Erythroblast (primary cell): ENCODE results near the gene XKR8.
A peak's percentile ranks its signal among the peaks of the same experiment; 100 is the strongest.

ENCODE experiments used
- DNase-seq, 2 experiments: peaks; one replicate each; lab custom pipeline; 2025; lab: John Stamatoyannopoulos, UW
- GATA1 ChIP-seq: IDR thresholded peaks from 2 replicates; pipeline ENCODE4 v1.6.1; 2011; ENCODE audit warnings: low read depth, mild to moderate bottlenecking, control low read depth, low read length, moderate library complexity
- POLR2A ChIP-seq: IDR thresholded peaks from 2 replicates; pipeline ENCODE4 v1.6.1; 2011; ENCODE audit warnings: mild to moderate bottlenecking, low read length

XKR8 gene

DNA sequence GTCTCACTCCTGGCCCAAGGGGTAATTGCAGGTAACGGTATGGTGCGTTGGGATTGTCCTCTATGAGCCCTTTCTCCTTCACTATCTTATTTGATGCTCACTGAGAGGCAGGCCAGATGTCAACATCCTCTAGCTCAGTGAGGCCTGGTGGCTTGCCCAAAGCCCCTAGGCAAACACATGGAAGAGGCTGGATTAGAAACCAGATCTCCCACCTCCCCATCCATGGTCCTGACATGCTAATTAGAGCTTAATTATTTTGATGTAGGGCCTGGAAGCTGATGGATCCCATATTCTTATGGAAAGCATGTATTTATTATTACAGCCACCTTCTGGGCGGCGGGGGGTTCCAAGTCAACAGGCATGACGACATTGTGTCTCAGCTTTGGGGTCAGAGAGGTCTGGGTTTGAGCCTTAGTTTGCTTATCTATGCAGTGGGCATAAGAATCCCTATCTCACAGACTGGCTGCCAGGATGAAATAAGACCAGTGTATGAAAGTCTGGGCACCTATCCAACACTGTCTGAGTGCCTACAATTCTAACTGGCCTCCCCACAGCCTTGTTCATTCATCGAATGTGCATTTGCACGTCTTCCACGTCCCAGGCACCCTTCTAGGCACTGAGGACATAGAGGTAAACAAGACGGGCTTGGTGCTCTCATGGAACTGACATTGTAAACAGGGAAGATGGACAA lies 18.8 kb upstream of the XKR8 start:
- TF ChIP-seq GATA1 (no peak), POLR2A (no peak)
- DNase-seq = peak in 1 of 2 experiments; percentile 13

DNA sequence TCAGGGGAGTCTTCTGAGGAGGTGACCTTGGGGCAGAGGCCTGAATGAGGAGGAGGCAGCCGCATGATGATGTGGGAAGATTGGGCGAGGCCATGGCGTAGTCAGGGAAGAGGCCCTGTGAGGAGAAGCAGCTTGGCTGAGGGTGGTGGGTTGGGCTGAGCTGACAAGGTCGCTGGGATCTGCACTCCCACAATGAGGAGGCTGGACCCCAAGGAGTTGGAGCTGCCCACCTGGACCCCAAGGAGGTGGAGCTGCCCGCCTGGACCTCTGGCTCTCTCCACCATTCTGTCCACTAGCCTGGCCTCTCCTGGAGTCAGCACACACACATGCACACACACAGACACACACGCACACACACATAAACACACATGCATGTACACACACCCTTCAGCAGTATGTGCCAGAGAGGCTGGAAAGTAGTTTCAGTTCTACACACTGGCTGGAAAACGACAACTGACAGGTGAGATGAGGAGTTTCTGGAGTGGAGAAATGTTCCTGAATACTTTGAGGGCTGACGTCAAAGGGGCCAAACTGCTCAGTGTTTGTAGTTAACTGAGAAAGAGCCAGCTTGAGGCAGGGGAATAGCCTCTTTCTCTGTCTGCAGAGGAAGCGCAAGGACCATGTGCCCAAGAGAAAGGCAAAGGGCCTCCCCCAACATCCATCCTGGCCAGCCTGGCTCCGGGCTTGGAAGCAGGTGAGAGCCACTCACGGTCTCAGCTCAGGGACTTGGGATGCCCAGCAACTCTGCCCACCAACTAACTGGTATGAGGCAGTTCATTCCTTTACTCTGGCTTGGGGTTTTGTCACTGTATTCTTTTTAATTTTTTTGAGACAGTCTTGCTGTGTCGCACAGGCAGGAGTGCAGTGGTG lies 17.9 kb upstream of the XKR8 start:
- TF ChIP-seq GATA1 (no peak), POLR2A (no peak)
- DNase-seq = no peak

DNA sequence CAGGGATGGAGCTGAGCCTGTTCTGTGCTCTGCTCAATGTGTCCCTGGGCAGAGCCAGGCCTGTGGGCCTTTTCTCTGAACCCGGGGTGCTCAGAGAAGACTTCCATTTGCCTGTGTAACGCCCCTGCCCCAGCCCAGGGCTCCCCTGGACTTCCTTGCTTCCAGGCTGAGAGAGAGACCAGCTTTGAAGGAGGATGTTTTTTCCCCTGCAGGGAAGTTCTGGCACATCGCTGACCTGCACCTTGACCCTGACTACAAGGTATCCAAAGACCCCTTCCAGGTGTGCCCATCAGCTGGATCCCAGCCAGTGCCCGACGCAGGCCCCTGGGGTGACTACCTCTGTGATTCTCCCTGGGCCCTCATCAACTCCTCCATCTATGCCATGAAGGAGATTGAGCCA lies 14.8 kb upstream of the XKR8 start:
- TF ChIP-seq POLR2A (no peak), GATA1 (no peak)
- DNase-seq = no peak

DNA sequence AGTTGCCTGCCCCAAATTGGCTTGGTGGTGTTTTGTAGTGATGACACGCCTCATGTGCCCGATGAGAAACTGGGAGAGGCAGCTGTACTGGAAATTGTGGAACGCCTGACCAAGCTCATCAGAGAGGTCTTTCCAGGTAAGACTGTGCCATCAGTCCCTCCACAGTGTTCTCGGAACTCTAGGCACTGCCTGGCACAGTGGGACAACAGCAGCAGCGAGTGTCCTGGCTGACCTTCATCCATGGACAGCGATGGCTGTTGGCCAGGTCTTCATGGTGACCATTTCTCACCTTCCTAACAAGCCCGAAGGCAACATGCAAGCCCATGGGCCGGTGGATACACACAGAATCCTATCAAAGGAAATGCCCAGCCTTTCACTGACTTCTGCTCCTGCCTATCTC lies 10.7 kb upstream of the XKR8 start:
- no peak for DNase-seq
- no peak for TF ChIP-seq GATA1
- TF ChIP-seq POLR2A = no peak

DNA sequence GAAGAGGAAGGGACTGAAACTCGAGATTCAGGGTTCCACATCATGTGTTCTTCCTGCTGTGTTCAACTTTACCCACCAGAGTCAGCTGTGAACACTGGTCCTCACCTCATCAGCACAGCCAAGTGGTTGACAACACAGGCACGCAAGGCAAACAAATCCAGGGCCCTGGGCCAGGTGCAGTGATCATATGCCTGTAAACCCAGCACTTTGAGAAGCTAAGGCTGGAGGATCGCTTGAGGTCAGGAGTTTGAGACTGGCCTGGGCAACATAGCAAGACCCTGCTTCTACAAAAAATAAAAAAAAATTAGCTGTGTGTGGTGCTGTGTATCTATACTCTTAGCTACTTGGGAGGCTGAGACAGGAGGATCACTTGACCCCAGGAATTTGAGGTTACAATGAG lies 8.4 kb upstream of the XKR8 start:
- DNase-seq = no peak
- TF ChIP-seq POLR2A = no peak
- TF ChIP-seq GATA1 = no peak

DNA sequence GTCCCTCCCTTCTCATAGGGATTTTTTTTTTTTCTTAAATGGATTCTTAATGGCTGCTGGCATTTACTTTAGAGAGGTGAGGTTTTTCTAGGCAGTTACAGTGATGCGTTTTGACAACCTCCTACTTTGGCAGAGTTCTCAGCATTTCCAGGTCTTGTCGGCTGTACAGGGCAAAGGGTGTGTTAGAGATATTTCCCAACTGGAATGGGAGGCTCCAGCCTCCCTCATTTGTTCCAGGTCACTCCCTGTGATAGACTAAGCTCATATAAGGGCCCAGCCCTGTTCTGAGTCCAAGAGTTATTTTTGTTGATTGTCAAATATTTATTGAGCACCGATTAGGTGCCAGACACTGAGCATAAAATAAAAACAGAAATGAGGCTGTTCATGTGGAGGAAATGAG lies 7.6 kb upstream of the XKR8 start:
- TF ChIP-seq GATA1 (no peak), POLR2A (no peak)

DNA sequence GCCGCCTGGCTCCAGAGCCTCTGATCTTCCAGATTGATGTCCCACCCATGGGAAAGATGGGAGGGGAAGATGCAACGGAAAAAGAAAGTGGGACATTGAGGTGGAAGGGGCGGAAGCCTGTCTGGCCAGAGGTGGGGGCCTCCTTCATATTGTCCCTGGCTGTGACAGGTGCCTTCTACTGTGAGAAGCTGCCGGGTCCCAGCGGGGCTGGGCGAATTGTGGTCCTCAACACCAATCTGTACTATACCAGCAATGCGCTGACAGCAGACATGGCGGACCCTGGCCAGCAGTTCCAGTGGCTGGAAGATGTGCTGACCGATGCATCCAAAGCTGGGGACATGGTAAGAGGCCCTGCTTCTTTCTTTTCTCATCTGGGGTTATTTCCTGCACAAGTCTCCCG lies 5.6 kb upstream of the XKR8 start:
- TF ChIP-seq GATA1 (no peak), POLR2A (no peak)
- no peak for DNase-seq

More for the DNA sequence above, 7.6 kb upstream of the XKR8 start:
- no peak for DNase-seq

DNA sequence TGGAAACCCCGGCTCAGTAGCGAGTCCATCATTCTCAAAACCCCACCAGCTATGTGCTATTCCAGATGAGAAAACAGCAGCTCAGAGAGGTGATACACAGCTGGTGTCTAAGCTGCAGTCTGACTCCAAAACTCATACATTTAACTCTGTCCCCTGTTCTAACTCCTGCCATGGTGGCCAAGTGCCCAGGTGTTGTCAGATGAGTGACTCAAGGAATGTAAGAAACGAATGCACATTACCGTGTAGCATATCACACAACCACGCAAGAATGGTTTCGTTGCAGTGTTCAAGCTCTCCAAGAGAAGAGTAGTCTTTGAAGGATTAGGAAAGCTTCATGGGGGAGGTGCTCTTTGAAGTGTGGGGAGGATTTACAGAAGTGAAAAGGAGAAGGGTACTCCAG lies 4.7 kb upstream of the XKR8 start:
- TF ChIP-seq POLR2A (no peak), GATA1 (no peak)
- no peak for DNase-seq

DNA sequence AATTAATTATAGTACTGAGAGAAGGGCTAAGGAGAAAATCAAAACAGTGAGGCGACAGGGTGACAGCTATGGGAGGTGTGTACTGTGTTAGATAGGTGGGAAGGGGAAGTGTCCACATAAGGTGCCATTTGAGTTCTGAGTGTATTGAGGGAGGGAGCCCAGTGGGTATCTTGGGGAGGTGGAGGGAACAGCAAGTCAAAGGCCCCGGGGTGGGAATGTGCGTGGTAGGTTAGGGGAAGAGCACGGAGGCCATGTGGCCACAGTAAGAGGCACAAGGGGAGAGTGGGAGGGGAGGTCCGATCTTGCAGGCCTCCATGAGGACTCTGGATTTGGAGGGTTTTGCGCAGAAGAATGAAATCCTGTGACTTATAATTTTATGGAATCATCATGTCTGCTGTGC lies 3.0 kb upstream of the XKR8 start:
- TF ChIP-seq GATA1 (no peak), POLR2A (no peak)

DNA sequence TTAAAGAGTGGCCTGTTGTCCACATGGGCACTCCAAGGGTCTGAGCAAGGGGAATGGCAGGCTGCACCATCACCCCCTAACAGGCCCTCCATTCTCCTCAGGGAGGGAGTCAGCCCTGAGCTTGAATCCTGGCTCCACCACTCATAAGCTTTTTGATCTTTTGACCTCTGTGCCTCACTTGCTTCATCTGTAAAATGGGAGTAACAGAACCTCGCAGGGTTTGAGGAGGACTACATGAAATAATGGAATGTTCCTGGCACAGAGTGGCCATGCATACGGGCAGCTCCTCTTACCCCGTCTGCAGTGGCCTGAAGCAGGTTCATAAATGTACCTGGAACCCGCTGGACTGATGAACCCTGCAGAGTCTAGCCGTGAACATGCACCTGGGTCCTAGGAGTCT lies 2.1 kb upstream of the XKR8 start:
- no peak for DNase-seq
- TF ChIP-seq GATA1 (no peak), POLR2A (no peak)

More for the DNA sequence above, 3.0 kb upstream of the XKR8 start:
- DNase-seq = no peak

DNA sequence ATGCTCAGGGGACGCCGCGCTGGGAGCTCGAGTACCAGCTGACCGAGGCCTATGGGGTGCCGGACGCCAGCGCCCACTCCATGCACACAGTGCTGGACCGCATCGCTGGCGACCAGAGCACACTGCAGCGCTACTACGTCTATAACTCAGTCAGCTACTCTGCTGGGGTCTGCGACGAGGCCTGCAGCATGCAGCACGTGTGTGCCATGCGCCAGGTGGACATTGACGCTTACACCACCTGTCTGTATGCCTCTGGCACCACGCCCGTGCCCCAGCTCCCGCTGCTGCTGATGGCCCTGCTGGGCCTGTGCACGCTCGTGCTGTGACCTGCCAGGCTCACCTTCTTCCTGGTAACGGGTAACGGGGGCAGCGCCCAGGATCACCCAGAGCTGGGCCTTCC lies 1.3 kb upstream of the XKR8 start:
- no peak for DNase-seq
- TF ChIP-seq GATA1 (no peak), POLR2A (no peak)

DNA sequence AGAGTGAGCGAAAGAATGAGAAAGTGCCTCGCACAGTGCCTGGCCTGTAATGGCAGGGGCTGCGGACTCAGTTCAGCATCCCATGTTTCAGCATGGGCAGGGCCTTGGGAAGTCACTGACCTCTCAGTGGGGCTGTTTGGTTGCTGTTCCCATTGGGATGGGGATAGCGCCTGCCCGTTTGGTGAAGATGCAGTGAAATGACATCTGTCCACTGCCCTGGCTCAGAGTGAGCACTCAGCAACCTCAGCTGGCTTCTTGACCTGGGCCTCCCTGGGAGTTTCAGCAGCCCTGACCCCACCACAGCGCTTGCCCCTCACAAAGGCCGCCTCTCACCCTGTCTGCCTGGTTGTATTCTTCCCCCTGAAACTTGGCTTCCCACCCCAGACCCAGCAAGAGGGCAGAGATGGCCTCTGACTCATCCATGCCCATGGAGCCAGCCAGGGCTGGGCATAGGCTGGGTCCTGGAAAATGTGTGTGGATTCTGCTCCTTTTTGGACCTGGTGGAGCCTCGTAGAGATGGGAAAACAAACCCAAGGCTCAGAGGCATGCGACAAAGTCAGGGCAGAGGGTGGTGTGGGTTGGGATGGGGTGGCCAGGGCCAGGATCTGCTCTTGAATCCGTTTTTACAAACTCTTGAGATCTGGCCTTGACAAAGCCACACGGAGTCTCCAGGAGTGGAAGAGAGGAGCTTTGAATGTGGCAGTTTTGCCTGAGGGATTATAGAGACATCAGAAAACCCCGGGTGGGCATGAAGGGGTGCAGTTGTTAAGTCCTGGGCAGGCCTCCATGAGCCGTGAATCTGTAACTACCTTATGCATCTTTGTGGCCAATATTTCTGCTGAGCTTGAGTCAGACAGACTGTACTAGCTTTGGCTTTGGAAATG lies 1.2 kb downstream of the XKR8 start:
- TF ChIP-seq POLR2A = no peak
- DNase-seq = no peak

DNA sequence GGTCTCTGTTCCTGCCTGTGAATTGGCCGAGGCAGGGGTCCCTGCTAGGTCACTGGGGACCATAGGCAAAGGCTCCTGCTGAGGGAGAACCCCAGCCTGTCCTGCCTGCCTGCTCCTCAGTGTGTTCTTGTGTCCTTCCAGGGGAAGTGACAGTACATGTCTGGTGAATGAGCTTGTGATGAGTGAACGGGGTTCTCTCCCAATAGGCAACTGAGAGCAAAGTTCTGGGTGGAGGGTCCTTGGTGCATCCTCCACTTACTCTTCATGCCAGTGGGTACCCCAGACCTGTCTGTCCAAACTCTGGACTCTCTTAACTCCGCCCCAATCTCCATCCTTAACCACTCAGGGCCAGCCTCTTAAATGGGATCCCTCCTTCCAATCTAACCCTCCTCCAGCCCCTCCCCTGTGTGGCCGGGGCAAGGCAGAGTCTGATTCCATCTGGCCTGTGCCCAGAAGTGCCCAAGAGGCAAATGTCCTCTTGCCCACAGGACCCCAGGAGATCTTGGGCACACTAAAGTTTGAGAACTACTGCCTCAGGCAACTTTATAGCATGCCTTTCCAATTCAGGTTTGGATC lies 2.0 kb downstream of the XKR8 start:
- DNase-seq = no peak
- TF ChIP-seq POLR2A (no peak), GATA1 (no peak)

DNA sequence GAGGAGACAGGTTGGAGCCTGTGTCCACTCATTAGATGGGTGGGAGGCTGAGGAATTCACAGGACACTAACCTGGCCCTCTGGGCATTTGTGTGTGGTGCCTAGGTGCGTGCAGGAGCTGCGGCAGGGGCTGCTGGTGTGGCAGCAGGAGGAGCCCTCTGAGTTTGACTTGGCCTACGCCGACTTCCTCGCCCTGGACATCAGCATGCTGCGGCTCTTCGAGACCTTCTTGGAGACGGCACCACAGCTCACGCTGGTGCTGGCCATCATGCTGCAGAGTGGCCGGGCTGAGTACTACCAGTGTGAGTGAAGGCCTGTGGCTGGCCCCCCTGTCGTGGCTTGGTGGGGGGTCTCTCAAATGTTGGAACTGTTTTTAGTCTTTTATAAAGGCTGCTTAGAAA lies 3.6 kb downstream of the XKR8 start:
- TF ChIP-seq POLR2A (no peak), GATA1 (no peak)
- no peak for DNase-seq
